Measurements from ENCODE around the gene EIF5A.

The EIF5A gene

GRCh38 chr17:7284911-7285310 lies 22.5 kb upstream of the EIF5A start:
- DNase-seq (ENCODE audit: low spot score), result no peak
- FAIRE-seq, result no peak

- FAIRE-seq (no peak), DNase-seq (ENCODE audit: low spot score) (no peak)
These were observed 21.7 kb upstream of the EIF5A start for GRCh38 chr17:7285679-7286078.

GRCh38 chr17:7289256-7290032 lies 18.0 kb upstream of the EIF5A start:
- FAIRE-seq (no peak), DNase-seq (ENCODE audit: low spot score) (no peak)

- FAIRE-seq (no peak), DNase-seq (ENCODE audit: low spot score) (no peak)
These were observed 17.3 kb upstream of the EIF5A start for GRCh38 chr17:7290166-7290565.

- DNase-seq (ENCODE audit: low spot score), result no peak
These were observed 16.7 kb upstream of the EIF5A start for GRCh38 chr17:7290685-7291084.

GRCh38 chr17:7292194-7292593 lies 15.2 kb upstream of the EIF5A start:
- no peak for DNase-seq (ENCODE audit: low spot score)
- no peak for FAIRE-seq

More at GRCh38 chr17:7290685-7291084, 16.7 kb upstream of the EIF5A start:
- FAIRE-seq, result no peak

- no peak for DNase-seq (ENCODE audit: low spot score)
- FAIRE-seq, result no peak
These were observed 14.7 kb upstream of the EIF5A start for GRCh38 chr17:7292729-7293128.

GRCh38 chr17:7293159-7293558 lies 14.3 kb upstream of the EIF5A start:
- DNase-seq (ENCODE audit: low spot score) (no peak), FAIRE-seq (no peak)

GRCh38 chr17:7293816-7294613 lies 13.4 kb upstream of the EIF5A start:
- no peak for DNase-seq (ENCODE audit: low spot score)
- no peak for FAIRE-seq

- FAIRE-seq (no peak), DNase-seq (ENCODE audit: low spot score) (peak; percentile 83)
These were observed 12.7 kb upstream of the EIF5A start, which contains the start of gene YBX2 for GRCh38 chr17:7294614-7295153. Gene YBX2, minus strand, starts transcription at chr17:7294639. Its CDS starts 139 bp downstream, at chr17:7294500.

GRCh38 chr17:7295230-7296180 lies 11.9 kb upstream of the EIF5A start:
- DNase-seq (ENCODE audit: low spot score), result no peak
- no peak for FAIRE-seq

- DNase-seq (ENCODE audit: low spot score) (peak; percentile 80), FAIRE-seq (no peak)
These were observed 11.1 kb upstream of the EIF5A start for GRCh38 chr17:7296189-7296861.

GRCh38 chr17:7304179-7304578 lies 3.2 kb upstream of the EIF5A start:
- no peak for FAIRE-seq
- no peak for DNase-seq (ENCODE audit: low spot score)

- DNase-seq (ENCODE audit: low spot score) (peak; percentile 26), FAIRE-seq (no peak)
These were observed 527 bp downstream of the EIF5A start for GRCh38 chr17:7307686-7308624.

GRCh38 chr17:7308625-7309433 lies 1.4 kb downstream of the EIF5A start:
- DNase-seq (ENCODE audit: low spot score) (peak; percentile 67), FAIRE-seq (no peak)

GRCh38 chr17:7309628-7310027 lies 2.2 kb downstream of the EIF5A start:
- no peak for FAIRE-seq
- DNase-seq (ENCODE audit: low spot score), result no peak

- FAIRE-seq (no peak), DNase-seq (ENCODE audit: low spot score) (no peak)
These were observed 3.8 kb downstream of the EIF5A start for GRCh38 chr17:7311110-7311705.

- DNase-seq (ENCODE audit: low spot score) (no peak), FAIRE-seq (no peak)
These were observed 5.1 kb downstream of the EIF5A start for GRCh38 chr17:7312432-7313087.
